CD14-positive monocyte (primary cell): ENCODE measurements around the gene PARVB. TPM values are rescaled to one million over a fixed set of nuclear protein-coding genes. Genes with fewer than 3 reads are reported as not detected.

Experiments used
- DNase-seq, 3 donors: peaks; one replicate each; pipeline ENCODE4 v3.0.0-alpha.2; 2011 to 2022
- H2AFZ ChIP-seq: 2 replicates; pipeline ENCODE4 v1.6.0; 2012; ENCODE audit warnings: mild to moderate bottlenecking, low read depth, low read length, inconsistent platforms; ENCODE audit not compliant: insufficient read depth, poor library complexity, severe bottlenecking
- H3K27ac ChIP-seq, 2 donors: 1 replicate in 1 of 2; 2 replicates in 1 of 2; pipeline ENCODE4 v1.5.1; 2012 to 2013; ENCODE audit warnings: low read length in 2 of 2, control low read depth in 1 of 2, inconsistent platforms in 1 of 2, low read depth in 1 of 2, mild to moderate bottlenecking in 1 of 2
- H3K27me3 ChIP-seq, 2 donors: one replicate each; pipeline versions ENCODE4 v1.6.0 to v1.6.1; 2011 to 2013; ENCODE audit warnings: low read length in 2 of 2; ENCODE audit not compliant: control insufficient read depth in 2 of 2, insufficient read depth in 2 of 2
- H3K36me3 ChIP-seq, 2 donors: replicated peaks in 1 of 2; 1 replicate in 1 of 2; 2 replicates in 1 of 2; pipeline versions ENCODE4 v1.5.1 to v1.6.1; 2012 to 2013; ENCODE audit warnings: low read length in 2 of 2, control low read depth in 1 of 2, inconsistent platforms in 1 of 2, mild to moderate bottlenecking in 1 of 2; ENCODE audit not compliant: insufficient read depth in 2 of 2, control insufficient read depth in 1 of 2
- H3K4me1 ChIP-seq, 2 donors: 1 replicate in 1 of 2; 2 replicates in 1 of 2; pipeline versions ENCODE4 v1.5.1 to v1.6.1; 2012 to 2013; ENCODE audit warnings: low read length in 2 of 2, control low read depth in 1 of 2, inconsistent platforms in 1 of 2, mild to moderate bottlenecking in 1 of 2, moderate library complexity in 1 of 2; ENCODE audit not compliant: insufficient read depth in 2 of 2, control insufficient read depth in 1 of 2
- H3K4me2 ChIP-seq: replicated peaks from 2 replicates; pipeline ENCODE3; 2012; ENCODE audit warnings: low read length, moderate library complexity, mild to moderate bottlenecking; ENCODE audit not compliant: poor library complexity, severe bottlenecking; ENCODE audit errors: extremely low read depth
- H3K4me3 ChIP-seq, 3 experiments: fragments of 200-600 bp in 1 of 3; sonication (generic) in 1 of 3; replicated peaks in 1 of 3; 1 replicate in 2 of 3; 2 replicates in 1 of 3; pipeline ENCODE4 v1.5.1; 2011 to 2013; ENCODE audit warnings: low read length in 3 of 3, mild to moderate bottlenecking in 3 of 3, control low read depth in 2 of 3, low read depth in 2 of 3, inconsistent platforms in 1 of 3, moderate library complexity in 1 of 3
- H3K79me2 ChIP-seq: 2 replicates; pipeline ENCODE4 v1.6.0; 2012; ENCODE audit warnings: mild to moderate bottlenecking, control low read depth, inconsistent platforms, low read length, moderate library complexity; ENCODE audit not compliant: insufficient read depth
- H3K9ac ChIP-seq: 2 replicates; pipeline ENCODE4 v1.6.0; 2017; ENCODE audit warnings: low read length, mild to moderate bottlenecking; ENCODE audit not compliant: insufficient read depth, poor library complexity, severe bottlenecking
- H3K9me3 ChIP-seq, 2 donors: replicated peaks in 1 of 2; 1 replicate in 1 of 2; 2 replicates in 1 of 2; pipeline versions ENCODE4 v1.5.1 to v1.6.1; 2012 to 2013; ENCODE audit warnings: low read length in 2 of 2, control low read depth in 1 of 2; ENCODE audit not compliant: control insufficient read depth in 1 of 2, insufficient read depth in 1 of 2
- H4K20me1 ChIP-seq: 2 replicates; pipeline ENCODE4 v1.6.0; 2012; ENCODE audit warnings: mild to moderate bottlenecking, low read length, control low read depth, moderate library complexity; ENCODE audit not compliant: insufficient read depth
- H3K27ac Mint-ChIP-seq, 7 donors: one replicate each; pipeline ENCODE4 v1.8.0; 2020; ENCODE audit warnings: mild to moderate bottlenecking in 7 of 7, mixed read lengths in 7 of 7, moderate library complexity in 6 of 7, inconsistent platforms in 2 of 7
- H3K27me3 Mint-ChIP-seq, 3 donors: one replicate each; pipeline ENCODE4 v1.8.0; 2021 to 2022; ENCODE audit warnings: low read depth in 3 of 3, mild to moderate bottlenecking in 3 of 3, mixed read lengths in 3 of 3, moderate library complexity in 3 of 3, inconsistent platforms in 1 of 3
- H3K36me3 Mint-ChIP-seq, 2 donors: one replicate each; pipeline ENCODE4 v1.8.0; 2020; ENCODE audit warnings: mixed read lengths in 2 of 2, inconsistent platforms in 1 of 2, mild to moderate bottlenecking in 1 of 2
- H3K4me1 Mint-ChIP-seq: one replicate; pipeline ENCODE4 v1.8.0; 2020; ENCODE audit warnings: mild to moderate bottlenecking, mixed read lengths
- H3K4me3 Mint-ChIP-seq, 2 donors: one replicate each; pipeline ENCODE4 v1.8.0; 2020; ENCODE audit warnings: mild to moderate bottlenecking in 2 of 2, mixed read lengths in 2 of 2, moderate library complexity in 1 of 2
- H3K9me3 Mint-ChIP-seq, 7 donors: one replicate each; pipeline ENCODE4 v1.8.0; 2020 to 2022; ENCODE audit warnings: mixed read lengths in 7 of 7, mild to moderate bottlenecking in 6 of 7, moderate library complexity in 6 of 7, inconsistent platforms in 2 of 7
- CTCF ChIP-seq: fragments of 200-600 bp; IDR thresholded peaks from one replicate; pipeline ENCODE4 v1.8.0; 2022; ENCODE audit warnings: antibody characterized with exemption, mild to moderate bottlenecking
- WGBS: methylation state at CpG from one replicate; pipeline ENCODE4 v1.1.5; 2013; ENCODE audit warnings: missing lambda C conversion rate; ENCODE audit not compliant: insufficient coverage; 5-methylcytosine and 5-hydroxymethylcytosine counted together
- intact Hi-C, 2 donors: fragments of 100-400 bp; cut with micrococcal nuclease; formaldehyde crosslinking; loops; one replicate each; pipeline versions ENCODE4 v1.15.0 to v1.15.1; 2023
- polyA plus RNA-seq, 3 donors: library from polyadenylated mRNA; depleted of rRNA in 1 of 3; unstranded in 2 of 3; stranded (reverse) in 1 of 3; fragments of 300-500 nt in 2 of 3; fragments of >200 nt in 1 of 3; fragmentation: Illumina TruSeq in 2 of 3; gene quantifications; 1 replicate in 2 of 3; 2 replicates in 1 of 3; pipeline ENCODE4 v1.2.3, GENCODE V29; 2012 to 2021

The PARVB gene
- polyA plus RNA-seq, 3 donors = 13.4 to 38.5 (median 17.9) TPM

DNA sequence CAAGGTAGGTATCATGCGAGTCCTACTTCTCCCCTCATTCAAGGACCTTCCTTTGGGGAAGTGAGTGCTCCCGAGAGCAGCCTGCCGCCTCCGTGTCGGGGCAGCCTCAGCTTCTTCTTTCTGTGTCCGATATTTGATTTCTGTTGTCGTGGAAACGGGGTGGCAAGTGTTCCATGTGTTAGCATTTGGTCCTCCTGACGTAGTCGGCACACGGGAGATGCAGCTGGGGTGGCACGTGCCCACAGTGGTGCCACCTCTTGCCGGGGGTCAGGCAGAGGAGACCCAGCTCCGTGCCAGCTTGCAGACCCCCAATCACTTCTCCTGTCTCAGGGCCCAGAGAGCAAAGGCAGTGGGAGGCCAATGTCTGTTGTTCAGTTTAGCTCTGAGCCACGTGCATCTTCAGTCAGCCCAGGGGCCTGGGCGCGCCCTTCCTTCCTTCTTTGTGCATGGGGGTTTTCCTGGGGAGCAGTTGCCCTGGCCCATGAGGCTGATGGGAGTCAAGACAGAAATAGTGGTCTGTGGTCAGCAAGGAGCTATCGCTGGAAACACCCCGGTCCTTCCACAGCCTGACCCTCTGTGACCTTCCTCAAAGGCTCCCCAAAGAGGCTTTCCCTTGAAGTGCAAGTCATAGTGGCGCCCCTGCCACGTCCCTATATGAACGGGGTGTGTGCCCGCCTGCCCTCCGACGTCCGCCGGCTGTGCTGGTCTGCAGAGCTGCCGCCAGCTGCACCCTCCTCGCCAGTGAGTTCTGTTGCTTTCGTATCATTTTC lies 44.5 kb downstream of the PARVB start:
- Histone ChIP-seq H3K79me2 (peaks cover 49% of the 10 kb centered on the region), H3K27me3 (no peaks in the 10 kb centered on the region), H3K4me2 (peak overlapping the region; percentile 56), H4K20me1 (peaks cover 10% of the 10 kb centered on the region), H3K9me3 (no peaks in the 10 kb centered on the region), H3K4me1 (peaks cover 33 to 35% of the 10 kb centered on the region in 2 donors), H3K36me3 (no peaks in the 10 kb centered on the region), H2AFZ (peak overlapping the region; percentile 20), H3K9ac (peak overlapping the region; percentile 76), H3K27ac (peak overlapping the region; percentile 94 to 97), H3K4me3 (peak overlapping the region in 1 of 3 experiments; percentile 52)
- H3K4me3 Mint-ChIP-seq = peak overlapping the region; percentile 69 to 88
- no peaks in the 10 kb centered on the region for H3K9me3 Mint-ChIP-seq
- H3K27ac Mint-ChIP-seq = peak overlapping the region; percentile 98 to 100 (median 100)
- H3K27me3 Mint-ChIP-seq = peaks cover 5 to 7% (median 5%) of the 10 kb centered on the region in 3 donors
- WGBS = under 1% methylated on average over 28 of the region's 30 CpGs
- no peak for TF ChIP-seq CTCF
- intact Hi-C loops = loop anchor here (1.0 to 5.0 kb wide), 3 partner anchors 42 to 114 kb away; partner anchors contain the start of gene PARVG (in 1 of the 2)
- peaks cover 15 to 26% of the 10 kb centered on the region in 2 donors for H3K36me3 Mint-ChIP-seq
- DNase-seq = peak; percentile 95 to 99 (median 98)
- H3K4me1 Mint-ChIP-seq = peaks cover 42% of the 10 kb centered on the region

DNA sequence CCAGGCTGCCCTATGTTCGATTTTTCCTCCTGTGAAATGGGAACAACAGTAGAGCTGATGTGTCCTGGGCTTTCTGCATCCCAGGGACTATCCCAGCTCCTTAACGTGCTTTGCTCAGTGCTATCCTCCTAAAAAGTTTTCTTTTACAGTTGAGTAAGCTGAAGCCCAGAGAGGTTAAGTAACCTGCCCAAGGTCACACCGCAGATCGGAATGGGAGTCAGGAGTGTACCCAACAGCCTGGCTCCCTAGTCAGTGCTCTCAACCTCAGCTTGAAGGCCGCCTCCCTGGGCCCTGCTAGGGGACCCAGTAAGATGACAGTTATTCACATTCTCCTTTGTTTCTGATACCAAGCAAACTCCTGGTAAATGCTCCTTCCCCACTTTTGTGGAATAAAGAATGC lies 45.9 kb downstream of the PARVB start:
- WGBS = 100% methylated on average over 5 of the region's 5 CpGs
- no peak for TF ChIP-seq CTCF
- DNase-seq = no peak
- Mint-ChIP-seq H3K27ac (peak overlapping the region in 6 of 7 donors; percentile 65 to 100 (median 99)), H3K4me1 (peaks cover 42% of the 10 kb centered on the region), H3K9me3 (no peaks in the 10 kb centered on the region), H3K4me3 (peak overlapping the region in 1 of 2 donors; percentile 69), H3K36me3 (peaks cover 14 to 21% of the 10 kb centered on the region in 2 donors), H3K27me3 (peaks cover 5 to 7% (median 6%) of the 10 kb centered on the region in 3 donors)
- Histone ChIP-seq H3K4me2 (no peak overlapping the region), H3K9ac (no peak overlapping the region), H3K27ac (no peak overlapping the region), H3K36me3 (no peaks in the 10 kb centered on the region), H3K79me2 (peaks cover 44% of the 10 kb centered on the region), H4K20me1 (peaks cover 10% of the 10 kb centered on the region), H3K9me3 (no peaks in the 10 kb centered on the region), H3K4me3 (no peak overlapping the region), H2AFZ (no peak overlapping the region), H3K4me1 (peaks cover 33 to 35% of the 10 kb centered on the region in 2 donors), H3K27me3 (no peaks in the 10 kb centered on the region)
- intact Hi-C loops = no loop called here
